ENCODE measurements around the gene CACNA2D1.

Gene CACNA2D1

GRCh38 chr7:82443547-82444219 is at the start of gene CACNA2D1:
TSS of gene CACNA2D1 (minus strand) at chr7:82443777.
- DNase-seq (ENCODE audit: low read depth in 1 of 2, low spot score in 1 of 2), result no peak

GRCh38 chr7:82481499-82482097 is 38.0 kb upstream of the CACNA2D1 start:
- DNase-seq (ENCODE audit: low read depth in 1 of 2, low spot score in 1 of 2), result no peak

- no peak for DNase-seq (ENCODE audit: low read depth in 1 of 2, low spot score in 1 of 2)
Observed at GRCh38 chr7:82477733-82478515, 34.3 kb upstream of the CACNA2D1 start.

GRCh38 chr7:82472966-82473365 is 29.4 kb upstream of the CACNA2D1 start:
- no peak for DNase-seq (ENCODE audit: low read depth in 1 of 2, low spot score in 1 of 2)

GRCh38 chr7:82471351-82472020 is 27.9 kb upstream of the CACNA2D1 start:
- no peak for DNase-seq (ENCODE audit: low read depth in 1 of 2, low spot score in 1 of 2)

GRCh38 chr7:82469207-82469606 is 25.6 kb upstream of the CACNA2D1 start:
- DNase-seq (ENCODE audit: low read depth in 1 of 2, low spot score in 1 of 2), result no peak

GRCh38 chr7:82468435-82468834 is 24.9 kb upstream of the CACNA2D1 start:
- no peak for DNase-seq (ENCODE audit: low read depth in 1 of 2, low spot score in 1 of 2)

GRCh38 chr7:82467020-82467419 is 23.4 kb upstream of the CACNA2D1 start:
- DNase-seq (ENCODE audit: low read depth in 1 of 2, low spot score in 1 of 2), result no peak

- no peak for DNase-seq (ENCODE audit: low read depth in 1 of 2, low spot score in 1 of 2)
Observed at GRCh38 chr7:82464372-82464771, 20.8 kb upstream of the CACNA2D1 start.

GRCh38 chr7:82455295-82455694 is 11.7 kb upstream of the CACNA2D1 start:
- no peak for DNase-seq (ENCODE audit: low read depth in 1 of 2, low spot score in 1 of 2)

- DNase-seq (ENCODE audit: low read depth in 1 of 2, low spot score in 1 of 2), result no peak
Observed at GRCh38 chr7:82450759-82451158, 7.2 kb upstream of the CACNA2D1 start.

- DNase-seq (ENCODE audit: low read depth in 1 of 2, low spot score in 1 of 2), result no peak
Observed at GRCh38 chr7:82449910-82450309, 6.3 kb upstream of the CACNA2D1 start.

GRCh38 chr7:82446897-82447296 is 3.3 kb upstream of the CACNA2D1 start:
- DNase-seq (ENCODE audit: low read depth in 1 of 2, low spot score in 1 of 2), result no peak

GRCh38 chr7:82445271-82445670 is 1.7 kb upstream of the CACNA2D1 start:
- no peak for DNase-seq (ENCODE audit: low read depth in 1 of 2, low spot score in 1 of 2)

- DNase-seq (ENCODE audit: low read depth in 1 of 2, low spot score in 1 of 2), result no peak
Observed at GRCh38 chr7:82444220-82444909, 788 bp upstream of the CACNA2D1 start.

- DNase-seq (ENCODE audit: low read depth in 1 of 2, low spot score in 1 of 2), result no peak
Observed at GRCh38 chr7:82443036-82443546, 486 bp downstream of the CACNA2D1 start.

GRCh38 chr7:82442492-82443035 is 1.0 kb downstream of the CACNA2D1 start:
- no peak for DNase-seq (ENCODE audit: low read depth in 1 of 2, low spot score in 1 of 2)

GRCh38 chr7:82441669-82442478 is 1.7 kb downstream of the CACNA2D1 start:
- DNase-seq (ENCODE audit: low read depth in 1 of 2, low spot score in 1 of 2), result no peak

GRCh38 chr7:82438521-82438920 is 5.1 kb downstream of the CACNA2D1 start:
- no peak for DNase-seq (ENCODE audit: low read depth in 1 of 2, low spot score in 1 of 2)

- no peak for DNase-seq (ENCODE audit: low read depth in 1 of 2, low spot score in 1 of 2)
Observed at GRCh38 chr7:82435769-82436168, 7.8 kb downstream of the CACNA2D1 start.

Measured in stimulated activated CD4-positive, alpha-beta T cell treated with anti-CD3 and anti-CD28 coated beads, Interleukin-15, amount 100 ng/mL, for 1 hour (primary cell).